HEK293T (cell line): ENCODE data around the gene DUSP23.

Experiments used
- CTCF ChIA-PET: fragments of 350-600 bp; formaldehyde crosslinking; extraction: SDS; loops from one replicate; lab custom pipeline; 2021; ENCODE audit warnings: antibody characterized with exemption, inconsistent platforms; lab: Yijun Ruan, JAX
- POLR2A ChIA-PET: fragments of 350-600 bp; formaldehyde crosslinking; extraction: SDS; loops from one replicate; lab custom pipeline; 2020; ENCODE audit warnings: antibody characterized with exemption, inconsistent platforms; lab: Yijun Ruan, JAX
- DNase-seq: peaks from one replicate; pipeline ENCODE4 v3.0.0; 2012; ENCODE audit warnings: mixed read lengths; ENCODE audit errors: extremely low spot score
- ARNT ChIP-seq: fragments of 450-650 bp; IDR thresholded peaks from 2 replicates; pipeline ENCODE4 v1.6.1; 2017; ENCODE audit warnings: mild to moderate bottlenecking
- BHLHE40 ChIP-seq: fragments of 450-650 bp; IDR thresholded peaks from 2 replicates; pipeline ENCODE4 v1.6.1; 2016; ENCODE audit warnings: mild to moderate bottlenecking, moderate library complexity, borderline replicate concordance
- CTBP1 ChIP-seq: fragments of 450-650 bp; IDR thresholded peaks from 2 replicates; pipeline ENCODE4 v1.6.1; 2016; ENCODE audit warnings: borderline replicate concordance
- ELF4 ChIP-seq: fragments of 450-650 bp; IDR thresholded peaks from 2 replicates; pipeline ENCODE4 v1.6.1; 2017; ENCODE audit warnings: antibody characterized with exemption
- FOXA1 ChIP-seq: fragments of 450-650 bp; IDR thresholded peaks from 2 replicates; pipeline ENCODE4 v1.6.1; 2016; ENCODE audit warnings: mild to moderate bottlenecking
- FOXK2 ChIP-seq: fragments of 450-650 bp; IDR thresholded peaks from 2 replicates; pipeline ENCODE4 v1.6.1; 2016; ENCODE audit warnings: mild to moderate bottlenecking
- FOXM1 ChIP-seq: fragments of 450-650 bp; IDR thresholded peaks from 2 replicates; pipeline ENCODE4 v1.6.1; 2017; ENCODE audit warnings: mild to moderate bottlenecking, borderline replicate concordance
- HDGF ChIP-seq: fragments of 450-650 bp; IDR thresholded peaks from 2 replicates; pipeline ENCODE4 v1.6.1; 2017; ENCODE audit warnings: antibody characterized with exemption, borderline replicate concordance
- L3MBTL2 ChIP-seq: fragments of 450-650 bp; conservative IDR thresholded peaks from 2 replicates; pipeline ENCODE4 v1.6.1; 2016; ENCODE audit warnings: mild to moderate bottlenecking
- LEF1 ChIP-seq: fragments of 450-650 bp; IDR thresholded peaks from 2 replicates; pipeline ENCODE4 v1.6.1; 2017; ENCODE audit warnings: mild to moderate bottlenecking, borderline replicate concordance
- NFRKB ChIP-seq: fragments of 450-650 bp; IDR thresholded peaks from 2 replicates; pipeline ENCODE4 v1.6.1; 2016; ENCODE audit warnings: mild to moderate bottlenecking, moderate library complexity
- SP1 ChIP-seq: fragments of 450-650 bp; IDR thresholded peaks from 2 replicates; pipeline ENCODE4 v1.6.1; 2017
- SUZ12 ChIP-seq: fragments of 450-650 bp; IDR thresholded peaks from 2 replicates; pipeline ENCODE4 v1.6.1; 2016; ENCODE audit warnings: mild to moderate bottlenecking
- TARDBP ChIP-seq: fragments of 450-650 bp; IDR thresholded peaks from 2 replicates; pipeline ENCODE4 v1.6.1; 2016
- ZNF384 ChIP-seq: fragments of 450-650 bp; IDR thresholded peaks from 2 replicates; pipeline ENCODE4 v1.6.1; 2016
- TF ChIP-seq, protein P1 (sequence below): fragments of 450-650 bp; IDR thresholded peaks from 2 replicates; pipeline ENCODE4 v1.6.1; 2016

Gene DUSP23

GRCh38 chr1:159750621-159751020 lies 30.1 kb upstream of the DUSP23 start:
- TF ChIP-seq LEF1 (no peak), FOXK2 (no peak), SUZ12 (no peak), HDGF (no peak), FOXM1 (no peak), ELF4 (no peak), TARDBP (no peak), BHLHE40 (no peak), ZNF384 (no peak), ARNT (no peak), L3MBTL2 (no peak), NFRKB (no peak), CTBP1 (no peak), SP1 (no peak), FOXA1 (no peak)
- TF ChIP-seq, protein P1, sequence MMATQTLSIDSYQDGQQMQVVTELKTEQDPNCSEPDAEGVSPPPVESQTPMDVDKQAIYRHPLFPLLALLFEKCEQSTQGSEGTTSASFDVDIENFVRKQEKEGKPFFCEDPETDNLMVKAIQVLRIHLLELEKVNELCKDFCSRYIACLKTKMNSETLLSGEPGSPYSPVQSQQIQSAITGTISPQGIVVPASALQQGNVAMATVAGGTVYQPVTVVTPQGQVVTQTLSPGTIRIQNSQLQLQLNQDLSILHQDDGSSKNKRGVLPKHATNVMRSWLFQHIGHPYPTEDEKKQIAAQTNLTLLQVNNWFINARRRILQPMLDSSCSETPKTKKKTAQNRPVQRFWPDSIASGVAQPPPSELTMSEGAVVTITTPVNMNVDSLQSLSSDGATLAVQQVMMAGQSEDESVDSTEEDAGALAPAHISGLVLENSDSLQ = no peak
- CTCF ChIA-PET = no interaction called here
- DNase-seq = no peak
- POLR2A ChIA-PET = no interaction called here

- no peak for DNase-seq
- POLR2A ChIA-PET = no interaction called here
- CTCF ChIA-PET = no interaction called here
- no peak for TF ChIP-seq SUZ12
- no peak for TF ChIP-seq SP1
- TF ChIP-seq, protein P1 = no peak
- no peak for TF ChIP-seq TARDBP
- TF ChIP-seq FOXA1 = no peak
- no peak for TF ChIP-seq HDGF
- no peak for TF ChIP-seq L3MBTL2
- no peak for TF ChIP-seq ARNT
- no peak for TF ChIP-seq NFRKB
- TF ChIP-seq FOXM1 = no peak
- TF ChIP-seq ZNF384 = no peak
- TF ChIP-seq CTBP1 = no peak
- TF ChIP-seq FOXK2 = no peak
- no peak for TF ChIP-seq BHLHE40
- no peak for TF ChIP-seq LEF1
- no peak for TF ChIP-seq ELF4
These were observed 29.7 kb upstream of the DUSP23 start for GRCh38 chr1:159751031-159751430.

DNA sequence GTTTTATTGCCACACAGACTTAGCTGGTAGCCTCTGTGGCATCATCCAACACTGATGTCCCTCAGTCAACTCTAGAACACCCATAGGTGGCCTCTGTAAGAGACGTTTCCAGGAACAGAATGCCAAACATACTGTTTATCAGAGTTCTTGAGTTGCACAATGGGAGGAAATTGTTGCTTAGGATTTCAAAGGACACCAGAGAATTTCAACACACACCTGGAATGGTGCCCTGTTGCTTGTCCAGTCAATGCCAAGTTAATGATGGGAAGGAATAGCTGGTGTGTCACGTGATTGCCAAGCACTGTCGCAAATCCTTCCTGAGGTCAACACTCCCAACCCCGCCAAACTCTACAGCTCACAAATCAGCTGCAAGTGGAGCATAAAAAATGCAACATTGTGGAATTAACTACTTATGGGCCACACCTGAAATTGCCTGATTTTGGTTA lies 28.6 kb upstream of the DUSP23 start:
- no peak for DNase-seq
- TF ChIP-seq NFRKB = no peak
- TF ChIP-seq ARNT = no peak
- no peak for TF ChIP-seq TARDBP
- TF ChIP-seq ZNF384 = no peak
- TF ChIP-seq BHLHE40 = no peak
- no peak for TF ChIP-seq FOXK2
- ChIA-PET POLR2A (no interaction called here), CTCF (interaction anchor here (0.5 kb wide), 1 partner anchor 13 kb away, joined by 3 read pairs; no protein-coding TSS in a partner anchor)

DNA sequence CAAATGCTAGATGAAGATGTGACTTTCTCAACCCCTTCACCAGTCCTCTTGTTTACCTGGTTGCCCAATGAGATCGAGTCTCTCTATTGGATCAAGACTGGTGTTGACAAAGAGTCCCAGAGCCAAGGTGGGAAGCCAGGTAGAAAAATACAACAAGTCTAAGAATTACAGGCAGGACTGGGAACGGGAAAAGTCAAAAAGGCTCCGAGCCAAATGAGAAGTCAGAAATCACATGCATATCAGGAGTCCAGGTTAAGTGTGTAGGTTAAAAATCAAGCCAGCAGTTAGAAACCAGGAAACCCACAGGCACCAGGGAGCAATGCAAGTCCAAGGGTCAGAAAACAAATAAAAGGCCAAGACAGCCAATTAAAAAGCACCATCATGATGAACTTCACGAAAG lies 27.4 kb upstream of the DUSP23 start:
- no peak for TF ChIP-seq ARNT
- TF ChIP-seq FOXM1 = no peak
- TF ChIP-seq ELF4 = no peak
- TF ChIP-seq FOXA1 = no peak
- no peak for TF ChIP-seq NFRKB
- TF ChIP-seq L3MBTL2 = no peak
- no peak for TF ChIP-seq LEF1
- no peak for TF ChIP-seq SUZ12
- no peak for TF ChIP-seq BHLHE40
- no peak for TF ChIP-seq CTBP1
- no peak for TF ChIP-seq TARDBP
- TF ChIP-seq, protein P1 = no peak
- TF ChIP-seq FOXK2 = no peak
- ChIA-PET POLR2A (no interaction called here), CTCF (no interaction called here)
- DNase-seq = no peak

DNA sequence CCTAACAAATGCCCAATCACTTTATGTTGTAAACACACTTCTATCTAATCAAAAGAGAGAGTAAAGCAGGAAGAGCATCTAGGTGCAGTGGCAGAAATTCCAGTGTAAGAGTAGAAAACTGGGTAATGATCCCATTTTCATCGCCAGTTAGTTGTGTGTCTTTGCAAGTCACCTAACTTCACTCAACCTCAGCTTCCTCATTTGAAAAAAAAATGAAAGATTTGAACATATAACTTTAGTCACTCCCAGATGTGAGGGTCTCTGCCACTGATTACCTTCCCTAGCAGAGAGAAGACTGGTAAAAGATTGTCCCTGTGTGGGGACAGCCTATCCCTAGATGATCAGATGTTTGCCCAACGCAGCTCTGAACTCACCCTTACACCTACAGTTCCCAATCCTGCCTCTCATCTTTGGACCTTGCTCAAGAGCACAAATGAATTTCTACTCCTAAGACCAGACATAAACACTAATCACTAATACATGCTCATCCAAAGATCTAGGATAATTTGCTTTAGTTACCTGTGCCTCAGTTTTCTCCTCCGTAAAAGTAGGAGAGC lies 25.2 kb upstream of the DUSP23 start:
- TF ChIP-seq BHLHE40 (no peak), CTBP1 (no peak), SUZ12 (no peak), TARDBP (no peak), L3MBTL2 (no peak), FOXK2 (no peak), LEF1 (no peak), ELF4 (no peak), ARNT (no peak), ZNF384 (no peak), FOXA1 (no peak), FOXM1 (no peak)
- TF ChIP-seq, protein P1 = no peak
- ChIA-PET CTCF (no interaction called here), POLR2A (no interaction called here)
- no peak for DNase-seq

DNA sequence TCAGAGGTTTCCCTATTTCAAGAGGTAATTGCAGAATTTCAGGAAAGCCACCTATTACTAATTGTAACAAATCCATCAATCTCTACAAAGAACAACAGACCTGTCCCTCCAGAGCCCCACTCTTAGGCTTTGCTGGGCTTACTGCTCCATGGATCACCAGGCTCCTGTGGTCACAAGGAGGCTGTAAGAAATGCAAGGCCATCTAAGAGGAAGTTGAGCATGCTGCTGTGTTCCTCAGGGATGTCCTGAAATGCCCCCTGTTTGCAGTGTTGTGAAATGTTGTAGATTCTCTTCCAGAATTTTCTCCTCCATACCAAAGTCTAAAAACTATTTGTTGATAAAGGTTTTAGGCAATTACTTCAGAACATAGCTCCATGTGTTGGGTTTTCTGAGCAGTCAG lies 24.4 kb upstream of the DUSP23 start:
- TF ChIP-seq L3MBTL2 = no peak
- TF ChIP-seq HDGF = no peak
- no peak for TF ChIP-seq FOXA1
- TF ChIP-seq FOXM1 = no peak
- no peak for TF ChIP-seq ARNT
- TF ChIP-seq CTBP1 = no peak
- no peak for TF ChIP-seq FOXK2
- no peak for TF ChIP-seq ELF4
- no peak for TF ChIP-seq TARDBP
- no peak for TF ChIP-seq BHLHE40
- no peak for TF ChIP-seq LEF1
- no peak for TF ChIP-seq SP1
- CTCF ChIA-PET = interaction anchor here (0.9 kb wide), 1 partner anchor 25 kb away, joined by 3 read pairs; the partner anchor contains the start of gene DUSP23
- no peak for DNase-seq
- POLR2A ChIA-PET = no interaction called here
